Measurements from ENCODE around the gene ISYNA1.

DNA sequence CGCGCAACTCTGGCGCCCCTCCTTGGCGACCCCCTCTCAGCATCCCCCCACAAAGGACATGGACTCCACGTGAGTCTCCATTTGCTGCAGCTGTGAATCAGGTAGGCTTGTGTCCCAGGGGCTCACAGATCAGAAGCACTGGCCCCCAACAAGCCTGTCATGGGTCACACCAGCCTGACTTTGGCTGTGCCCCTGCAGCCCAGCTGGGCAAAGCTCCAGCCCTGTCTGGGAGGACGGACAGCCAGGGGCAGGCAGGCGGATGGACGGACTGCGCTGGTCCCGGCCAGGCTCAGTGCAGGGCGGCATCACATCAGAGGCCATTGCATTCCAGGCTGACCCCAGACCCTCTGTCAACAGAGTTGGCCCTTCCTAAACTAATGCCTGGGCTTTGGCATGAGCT is 28.4 kb upstream of the ISYNA1 start:
- TF ChIP-seq POLR2A (IDR thresholded peaks at IDR 0.05; ENCODE audit: low read depth, low read length): no peak
- TF ChIP-seq TAF1 (IDR thresholded peaks at IDR 0.05; ENCODE audit: borderline replicate concordance, low read depth, low read length): no peak

All from GM12892 (cell line).